ENCODE data around the gene TACC3. TPM values are rescaled to one million over a fixed set of nuclear protein-coding genes. Genes with fewer than 3 reads are reported as not detected.

TACC3 gene
- total RNA-seq, 2 experiments from 2014 or later = 197 to 206 TPM

GRCh38 chr4:1726146-1726934, 5.0 kb downstream of the TACC3 start:
- Mint-ChIP-seq H3K36me3 (ENCODE audit: low read depth) (peaks cover 82% of the 10 kb centered on the region), H3K4me1 (peaks cover 76% of the 10 kb centered on the region), H3K4me3 (no peak overlapping the region), H3K27me3 (no peaks in the 10 kb centered on the region), H3K9me3 (ENCODE audit: low read depth) (no peaks in the 10 kb centered on the region), H3K27ac (peak overlapping the region; percentile 69)
- ChIA-PET POLR2A (interaction anchor here (1.1 to 1.3 kb wide), 3 partner anchors 16 to 33 kb away, joined by 3 to 5 read pairs (median 4); no protein-coding TSS in a partner anchor), CTCF (interaction anchor here (0.6 to 13.1 kb wide), 10 partner anchors 17 to 814 kb away, joined by 3 to 196 read pairs (median 4); no protein-coding TSS in a partner anchor)
- ATAC-seq (peak; percentile 10), DNase-seq (peak; percentile 93)
- intact Hi-C loops (cut with DNase I, micrococcal nuclease) = loop anchor here (1.0 to 2.0 kb wide), 2 partner anchors 14 to 33 kb away; partner anchors contain the start of gene SLBP (in 1 of the 2)

GRCh38 chr4:1727117-1728031, 6.1 kb downstream of the TACC3 start:
- CTCF ChIA-PET = interaction anchor here (0.9 to 13.1 kb wide), 10 partner anchors 13 to 44 kb away, joined by 3 to 196 read pairs (median 4); no protein-coding TSS in a partner anchor
- peaks cover 85% of the 10 kb centered on the region for H3K36me3 Mint-ChIP-seq (ENCODE audit: low read depth)
- H3K4me3 Mint-ChIP-seq = no peak overlapping the region
- POLR2A ChIA-PET = interaction anchor here (0.6 to 1.3 kb wide), 2 partner anchors 34 to 120 kb away, joined by 4 to 5 read pairs; no protein-coding TSS in a partner anchor
- DNase-seq = no peak
- peaks cover 79% of the 10 kb centered on the region for H3K4me1 Mint-ChIP-seq
- no peak for ATAC-seq
- intact Hi-C loops (cut with DNase I, micrococcal nuclease) = loop anchor here in 1 of 2 experiments (2.0 kb wide), 1 partner anchor 15 kb away; the partner anchor contains the start of gene SLBP
- H3K9me3 Mint-ChIP-seq (ENCODE audit: low read depth) = no peaks in the 10 kb centered on the region
- H3K27me3 Mint-ChIP-seq = no peaks in the 10 kb centered on the region
- H3K27ac Mint-ChIP-seq = no peak overlapping the region

GRCh38 chr4:1728061-1728980, 7.0 kb downstream of the TACC3 start:
- H3K27ac Mint-ChIP-seq = no peak overlapping the region
- intact Hi-C loops (cut with DNase I, micrococcal nuclease) = no loop called here
- no peak overlapping the region for H3K4me3 Mint-ChIP-seq
- DNase-seq (no peak), ATAC-seq (no peak)
- ChIA-PET CTCF (interaction anchor here (0.9 to 13.1 kb wide), 6 partner anchors 14 to 47 kb away, joined by 3 to 196 read pairs (median 5); no protein-coding TSS in a partner anchor), POLR2A (interaction anchor here (0.6 to 2.6 kb wide), 2 partner anchors 35 to 120 kb away, joined by 5 to 10 read pairs; no protein-coding TSS in a partner anchor)
- peaks cover 69% of the 10 kb centered on the region for H3K4me1 Mint-ChIP-seq
- H3K27me3 Mint-ChIP-seq = no peaks in the 10 kb centered on the region
- H3K9me3 Mint-ChIP-seq (ENCODE audit: low read depth) = no peaks in the 10 kb centered on the region
- H3K36me3 Mint-ChIP-seq (ENCODE audit: low read depth) = peaks cover 85% of the 10 kb centered on the region

GRCh38 chr4:1730532-1731135, 9.3 kb downstream of the TACC3 start:
- H3K4me3 Mint-ChIP-seq = no peak overlapping the region
- no peaks in the 10 kb centered on the region for H3K27me3 Mint-ChIP-seq
- H3K36me3 Mint-ChIP-seq (ENCODE audit: low read depth) = peaks cover 75% of the 10 kb centered on the region
- ATAC-seq = no peak
- no peaks in the 10 kb centered on the region for H3K9me3 Mint-ChIP-seq (ENCODE audit: low read depth)
- no peak overlapping the region for H3K27ac Mint-ChIP-seq
- CTCF ChIA-PET = interaction anchor here (0.7 to 13.1 kb wide), 11 partner anchors 11 to 124 kb away, joined by 3 to 196 read pairs (median 3); partner anchors contain the start of genes SLBP, TACC3 and TMEM129
- no peak for DNase-seq
- POLR2A ChIA-PET = interaction anchor here (0.6 to 2.6 kb wide), 2 partner anchors 37 to 48 kb away, joined by 3 to 10 read pairs; no protein-coding TSS in a partner anchor
- peaks cover 51% of the 10 kb centered on the region for H3K4me1 Mint-ChIP-seq
- intact Hi-C loops (cut with DNase I, micrococcal nuclease) = no loop called here

- POLR2A ChIA-PET = interaction anchor here (0.6 to 2.6 kb wide), 2 partner anchors 38 to 49 kb away, joined by 3 to 10 read pairs; no protein-coding TSS in a partner anchor
- no peaks in the 10 kb centered on the region for H3K9me3 Mint-ChIP-seq (ENCODE audit: low read depth)
- no peak overlapping the region for H3K4me3 Mint-ChIP-seq
- peak overlapping the region; percentile 33 for H3K27ac Mint-ChIP-seq
- peak; percentile 84 for ATAC-seq
- peaks cover 48% of the 10 kb centered on the region for H3K4me1 Mint-ChIP-seq
- no peaks in the 10 kb centered on the region for H3K27me3 Mint-ChIP-seq
- CTCF ChIA-PET = interaction anchor here (2.8 to 13.1 kb wide), 2 partner anchors 12 to 38 kb away, joined by 19 to 196 read pairs; partner anchors contain the start of genes TACC3 and TMEM129
- peaks cover 78% of the 10 kb centered on the region for H3K36me3 Mint-ChIP-seq (ENCODE audit: low read depth)
- DNase-seq = peak; percentile 50
- intact Hi-C loops (cut with DNase I, micrococcal nuclease) = no loop called here
Measured at GRCh38 chr4:1731180-1731579, 9.9 kb downstream of the TACC3 start.

- Mint-ChIP-seq H3K27ac (no peak overlapping the region), H3K36me3 (ENCODE audit: low read depth) (peaks cover 79% of the 10 kb centered on the region), H3K27me3 (no peaks in the 10 kb centered on the region), H3K4me3 (no peak overlapping the region), H3K4me1 (peaks cover 33% of the 10 kb centered on the region), H3K9me3 (ENCODE audit: low read depth) (no peaks in the 10 kb centered on the region)
- ChIA-PET CTCF (interaction anchor here (0.8 kb wide), 1 partner anchor 65 kb away, joined by 3 read pairs; no protein-coding TSS in a partner anchor), POLR2A (interaction anchor here (0.8 kb wide), 1 partner anchor 12 kb away, joined by 3 read pairs; the partner anchor contains the start of genes TACC3 and TMEM129)
- ATAC-seq (no peak), DNase-seq (no peak)
- intact Hi-C loops (cut with DNase I, micrococcal nuclease) = no loop called here
Measured at GRCh38 chr4:1732911-1733310, 11.6 kb downstream of the TACC3 start.

GRCh38 chr4:1735215-1735614, 13.9 kb downstream of the TACC3 start:
- no peak for DNase-seq
- peaks cover 72% of the 10 kb centered on the region for H3K36me3 Mint-ChIP-seq (ENCODE audit: low read depth)
- no peak overlapping the region for H3K27ac Mint-ChIP-seq
- no peak overlapping the region for H3K4me3 Mint-ChIP-seq
- CTCF ChIA-PET = interaction anchor here (1.7 kb wide), 1 partner anchor 11 kb away, joined by 4 read pairs; no protein-coding TSS in a partner anchor
- H3K4me1 Mint-ChIP-seq = peaks cover 15% of the 10 kb centered on the region
- POLR2A ChIA-PET = no interaction called here
- intact Hi-C loops (cut with DNase I, micrococcal nuclease) = no loop called here
- no peaks in the 10 kb centered on the region for H3K27me3 Mint-ChIP-seq
- ATAC-seq = no peak
- H3K9me3 Mint-ChIP-seq (ENCODE audit: low read depth) = peaks cover 4% of the 10 kb centered on the region

GRCh38 chr4:1736812-1737211, 15.5 kb downstream of the TACC3 start:
- peaks cover 75% of the 10 kb centered on the region for H3K36me3 Mint-ChIP-seq (ENCODE audit: low read depth)
- no peaks in the 10 kb centered on the region for H3K27me3 Mint-ChIP-seq
- CTCF ChIA-PET = interaction anchor here (0.7 kb wide), 1 partner anchor 44 kb away, joined by 3 read pairs; no protein-coding TSS in a partner anchor
- ATAC-seq = no peak
- no peak for DNase-seq
- no peak overlapping the region for H3K4me3 Mint-ChIP-seq
- intact Hi-C loops (cut with DNase I, micrococcal nuclease) = no loop called here
- POLR2A ChIA-PET = no interaction called here
- H3K9me3 Mint-ChIP-seq (ENCODE audit: low read depth) = peaks cover 4% of the 10 kb centered on the region
- H3K27ac Mint-ChIP-seq = no peak overlapping the region
- H3K4me1 Mint-ChIP-seq = peaks cover under 1% of the 10 kb centered on the region

- H3K9me3 Mint-ChIP-seq (ENCODE audit: low read depth) = peaks cover 4% of the 10 kb centered on the region
- H3K27me3 Mint-ChIP-seq = no peaks in the 10 kb centered on the region
- intact Hi-C loops (cut with DNase I, micrococcal nuclease) = no loop called here
- H3K36me3 Mint-ChIP-seq (ENCODE audit: low read depth) = peaks cover 71% of the 10 kb centered on the region
- H3K27ac Mint-ChIP-seq = no peak overlapping the region
- H3K4me1 Mint-ChIP-seq = no peaks in the 10 kb centered on the region
- no peak overlapping the region for H3K4me3 Mint-ChIP-seq
- ChIA-PET CTCF (no interaction called here), POLR2A (no interaction called here)
- no peak for ATAC-seq
- no peak for DNase-seq
Measured at GRCh38 chr4:1737666-1738065, 16.3 kb downstream of the TACC3 start.

GRCh38 chr4:1738410-1738809, 17.1 kb downstream of the TACC3 start:
- H3K27ac Mint-ChIP-seq = no peak overlapping the region
- DNase-seq = no peak
- ATAC-seq = no peak
- ChIA-PET POLR2A (no interaction called here), CTCF (no interaction called here)
- peaks cover 4% of the 10 kb centered on the region for H3K9me3 Mint-ChIP-seq (ENCODE audit: low read depth)
- intact Hi-C loops (cut with DNase I, micrococcal nuclease) = no loop called here
- H3K4me3 Mint-ChIP-seq = no peak overlapping the region
- H3K4me1 Mint-ChIP-seq = no peaks in the 10 kb centered on the region
- H3K27me3 Mint-ChIP-seq = no peaks in the 10 kb centered on the region
- peaks cover 65% of the 10 kb centered on the region for H3K36me3 Mint-ChIP-seq (ENCODE audit: low read depth)

All from activated CD4-positive, alpha-beta T cell treated with anti-CD3 and anti-CD28 coated beads for 36 hours (primary cell).